Thyroid gland (tissue), 4 donors: ENCODE data around the gene LAMA3.

Source experiments
- POLR2A ChIP-seq, 2 donors: fragments of 450-650 bp; IDR thresholded peaks; one replicate each; pipeline ENCODE4 v1.6.1; 2017; ENCODE audit warnings: antibody characterized with exemption in 2 of 2, mild to moderate bottlenecking in 2 of 2, moderate library complexity in 1 of 2
- TF ChIP-seq, protein P1 (sequence below), 6 experiments: fragments of 200-600 bp in 3 of 6; fragments of 450-650 bp in 3 of 6; sonication (generic) in 3 of 6; IDR thresholded peaks; one replicate each; pipeline ENCODE4 v1.5.1; 2016 to 2019; ENCODE audit warnings: antibody characterized with exemption in 6 of 6, mild to moderate bottlenecking in 2 of 6, inconsistent platforms in 1 of 6, moderate library complexity in 1 of 6

- TF ChIP-seq, protein P1, sequence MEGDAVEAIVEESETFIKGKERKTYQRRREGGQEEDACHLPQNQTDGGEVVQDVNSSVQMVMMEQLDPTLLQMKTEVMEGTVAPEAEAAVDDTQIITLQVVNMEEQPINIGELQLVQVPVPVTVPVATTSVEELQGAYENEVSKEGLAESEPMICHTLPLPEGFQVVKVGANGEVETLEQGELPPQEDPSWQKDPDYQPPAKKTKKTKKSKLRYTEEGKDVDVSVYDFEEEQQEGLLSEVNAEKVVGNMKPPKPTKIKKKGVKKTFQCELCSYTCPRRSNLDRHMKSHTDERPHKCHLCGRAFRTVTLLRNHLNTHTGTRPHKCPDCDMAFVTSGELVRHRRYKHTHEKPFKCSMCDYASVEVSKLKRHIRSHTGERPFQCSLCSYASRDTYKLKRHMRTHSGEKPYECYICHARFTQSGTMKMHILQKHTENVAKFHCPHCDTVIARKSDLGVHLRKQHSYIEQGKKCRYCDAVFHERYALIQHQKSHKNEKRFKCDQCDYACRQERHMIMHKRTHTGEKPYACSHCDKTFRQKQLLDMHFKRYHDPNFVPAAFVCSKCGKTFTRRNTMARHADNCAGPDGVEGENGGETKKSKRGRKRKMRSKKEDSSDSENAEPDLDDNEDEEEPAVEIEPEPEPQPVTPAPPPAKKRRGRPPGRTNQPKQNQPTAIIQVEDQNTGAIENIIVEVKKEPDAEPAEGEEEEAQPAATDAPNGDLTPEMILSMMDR (IDR thresholded peaks at IDR 0.05), result no peak
- TF ChIP-seq POLR2A (IDR thresholded peaks at IDR 0.05), result no peak
Observed at GRCh38 chr18:23936381-23936958, 247.2 kb downstream of the LAMA3 start.
